ACC112 (cell line): ENCODE results near the gene CTSD.

Experiments used
- H2AFZ ChIP-seq: fragments of 200-600 bp; sonication (generic); one replicate; pipeline ENCODE4 v1.6.0; 2017; ENCODE audit warnings: antibody characterized with exemption, low read length; ENCODE audit not compliant: unreplicated experiment
- H3K27ac ChIP-seq: fragments of 200-600 bp; sonication (generic); 2 replicates; pipeline ENCODE4 v1.5.1; 2014; ENCODE audit warnings: low read depth, mild to moderate bottlenecking, antibody characterized with exemption, low read length, moderate library complexity
- H3K27me3 ChIP-seq: fragments of 200-600 bp; sonication (generic); 2 replicates; pipeline ENCODE4 v1.6.1; 2014; ENCODE audit warnings: mild to moderate bottlenecking, antibody characterized with exemption, low read length, moderate library complexity, mixed read lengths; ENCODE audit not compliant: insufficient read depth
- H3K36me3 ChIP-seq: fragments of 200-600 bp; sonication (generic); 2 replicates; pipeline ENCODE4 v1.6.1; 2016; ENCODE audit warnings: mild to moderate bottlenecking, antibody characterized with exemption, low read length, moderate library complexity, mixed read lengths; ENCODE audit not compliant: insufficient read depth
- H3K4me1 ChIP-seq: fragments of 200-600 bp; sonication (generic); one replicate; pipeline ENCODE4 v1.6.1; 2016; ENCODE audit warnings: low read length, mixed read lengths; ENCODE audit not compliant: insufficient read depth, unreplicated experiment, control insufficient read depth
- H3K4me3 ChIP-seq: fragments of 200-600 bp; sonication (generic); 2 replicates; pipeline ENCODE4 v1.5.1; 2014; ENCODE audit warnings: mild to moderate bottlenecking, low read depth, low read length
- H3K79me2 ChIP-seq: fragments of 200-600 bp; sonication (generic); one replicate; pipeline ENCODE4 v1.6.0; 2016; ENCODE audit warnings: low read length; ENCODE audit not compliant: control insufficient read depth, unreplicated experiment, insufficient read depth

CTSD gene

GRCh38 chr11:1746956-1747752, 16.6 kb downstream of the CTSD start:
- Histone ChIP-seq H3K27ac (no peak overlapping the region), H3K36me3 (no peaks in the 10 kb centered on the region), H2AFZ (no peak overlapping the region), H3K27me3 (no peaks in the 10 kb centered on the region), H3K4me1 (peaks cover 28% of the 10 kb centered on the region), H3K79me2 (no peaks in the 10 kb centered on the region), H3K4me3 (peak overlapping the region; percentile 82; the same call in 1 of the 2 replicates)

DNA sequence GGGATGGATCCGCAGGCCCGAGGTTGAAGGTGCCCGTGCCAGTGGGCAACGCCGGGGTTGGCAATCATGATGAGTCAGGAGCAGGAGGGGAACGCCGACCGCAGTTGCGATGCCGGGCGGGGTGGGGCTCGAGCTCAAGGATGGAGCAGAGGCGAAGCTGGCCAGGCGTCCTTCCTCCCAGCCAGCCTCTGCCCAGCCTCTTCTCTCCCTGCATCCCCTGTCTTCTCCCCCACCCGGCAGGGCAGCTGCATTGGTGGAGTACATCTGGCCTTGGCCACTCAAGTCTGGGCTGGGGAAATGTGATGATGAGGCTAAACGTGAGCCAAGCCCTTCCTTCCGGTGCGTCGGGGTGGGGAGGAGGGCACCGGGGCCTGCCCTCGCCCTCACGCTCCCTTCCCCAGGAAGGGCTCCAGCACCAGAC, 17.2 kb downstream of the CTSD start:
- no peaks in the 10 kb centered on the region for H3K79me2 ChIP-seq
- no peaks in the 10 kb centered on the region for H3K36me3 ChIP-seq
- no peak overlapping the region for H3K4me3 ChIP-seq
- H3K27ac ChIP-seq, result no peak overlapping the region
- H3K27me3 ChIP-seq, result no peaks in the 10 kb centered on the region
- no peak overlapping the region for H2AFZ ChIP-seq
- peaks cover 21% of the 10 kb centered on the region for H3K4me1 ChIP-seq

GRCh38 chr11:1745701-1746320, 17.9 kb downstream of the CTSD start:
- no peak overlapping the region for H3K4me3 ChIP-seq

GRCh38 chr11:1744891-1745700, 18.6 kb downstream of the CTSD start:
- no peaks in the 10 kb centered on the region for H3K27me3 ChIP-seq
- no peak overlapping the region for H2AFZ ChIP-seq
- H3K4me1 ChIP-seq, result peaks cover 7% of the 10 kb centered on the region
- H3K4me3 ChIP-seq, result no peak overlapping the region
- no peaks in the 10 kb centered on the region for H3K79me2 ChIP-seq
- no peaks in the 10 kb centered on the region for H3K36me3 ChIP-seq
- no peak overlapping the region for H3K27ac ChIP-seq

More at GRCh38 chr11:1745701-1746320, 17.9 kb downstream of the CTSD start:
- Histone ChIP-seq H3K36me3 (no peaks in the 10 kb centered on the region), H3K27ac (no peak overlapping the region), H3K4me1 (peaks cover 14% of the 10 kb centered on the region), H3K79me2 (no peaks in the 10 kb centered on the region), H2AFZ (no peak overlapping the region), H3K27me3 (no peaks in the 10 kb centered on the region)

- Histone ChIP-seq H3K27me3 (no peaks in the 10 kb centered on the region), H2AFZ (no peak overlapping the region), H3K27ac (no peak overlapping the region), H3K4me1 (peaks cover 1% of the 10 kb centered on the region), H3K79me2 (no peaks in the 10 kb centered on the region), H3K4me3 (no peak overlapping the region), H3K36me3 (no peaks in the 10 kb centered on the region)
These were observed 19.4 kb downstream of the CTSD start for GRCh38 chr11:1744137-1744886.

- no peak overlapping the region for H3K27ac ChIP-seq
- H3K4me1 ChIP-seq, result no peaks in the 10 kb centered on the region
- no peak overlapping the region for H2AFZ ChIP-seq
- H3K27me3 ChIP-seq, result no peaks in the 10 kb centered on the region
- H3K36me3 ChIP-seq, result no peaks in the 10 kb centered on the region
- no peak overlapping the region for H3K4me3 ChIP-seq
- H3K79me2 ChIP-seq, result no peaks in the 10 kb centered on the region
These were observed 20.1 kb downstream of the CTSD start for GRCh38 chr11:1743585-1744136.

DNA sequence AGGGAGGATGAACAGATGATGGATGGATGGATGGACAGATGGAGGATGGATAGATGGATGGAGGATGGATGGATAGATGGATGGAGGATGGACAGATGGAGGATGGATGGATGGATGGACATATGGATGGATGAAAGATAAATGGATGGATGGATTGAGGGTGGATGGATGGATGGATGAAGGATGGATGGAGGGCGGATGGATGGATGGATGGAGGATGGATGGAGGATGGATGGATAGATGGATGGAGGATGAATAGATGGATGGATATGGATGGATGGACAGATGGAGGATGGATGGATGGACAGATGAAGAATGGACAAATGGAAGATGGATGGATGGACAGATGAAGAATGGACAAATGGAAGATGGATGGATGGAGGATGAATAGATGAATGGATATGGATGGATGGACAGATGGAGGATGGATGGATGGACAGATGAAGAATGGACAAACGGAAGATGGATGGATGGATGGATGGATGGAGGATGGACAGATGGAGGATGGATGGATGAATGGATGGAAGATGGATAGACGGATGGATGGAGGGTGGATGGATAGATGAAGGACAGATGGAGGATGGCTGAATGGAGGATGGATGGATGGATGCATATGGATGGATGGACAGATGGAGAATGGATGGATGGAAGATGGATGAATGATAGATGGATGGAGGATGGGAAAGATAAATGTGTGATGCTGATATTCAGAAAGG, 20.7 kb downstream of the CTSD start:
- Histone ChIP-seq H3K4me3 (no peak overlapping the region), H3K4me1 (no peaks in the 10 kb centered on the region), H3K79me2 (no peaks in the 10 kb centered on the region), H2AFZ (no peak overlapping the region), H3K27ac (no peak overlapping the region), H3K36me3 (no peaks in the 10 kb centered on the region), H3K27me3 (peaks cover 6% of the 10 kb centered on the region; the same call in 1 of the 2 replicates)

GRCh38 chr11:1742371-1742770, 21.4 kb downstream of the CTSD start:
- peaks cover 10% of the 10 kb centered on the region; the same call in 1 of the 2 replicates for H3K27me3 ChIP-seq
- no peaks in the 10 kb centered on the region for H3K36me3 ChIP-seq
- no peaks in the 10 kb centered on the region for H3K4me1 ChIP-seq
- H2AFZ ChIP-seq, result no peak overlapping the region
- no peaks in the 10 kb centered on the region for H3K79me2 ChIP-seq
- H3K4me3 ChIP-seq, result no peak overlapping the region
- H3K27ac ChIP-seq, result no peak overlapping the region

GRCh38 chr11:1741741-1742140, 22.0 kb downstream of the CTSD start:
- H3K4me3 ChIP-seq, result no peak overlapping the region
- no peak overlapping the region for H3K27ac ChIP-seq
- peaks cover 15% of the 10 kb centered on the region; the same call in 1 of the 2 replicates for H3K27me3 ChIP-seq
- H3K36me3 ChIP-seq, result no peaks in the 10 kb centered on the region
- no peaks in the 10 kb centered on the region for H3K4me1 ChIP-seq
- H3K79me2 ChIP-seq, result no peaks in the 10 kb centered on the region
- no peak overlapping the region for H2AFZ ChIP-seq
